Activated CD4-positive, alpha-beta T cell treated with anti-CD3 and anti-CD28 coated beads for 4 hours (primary cell): ENCODE measurements around the gene MCCC1.

ENCODE experiments used
- DNase-seq, 2 donors: peaks; one replicate each; pipeline ENCODE4 v3.0.0-alpha.2; 2020

Gene MCCC1

DNA sequence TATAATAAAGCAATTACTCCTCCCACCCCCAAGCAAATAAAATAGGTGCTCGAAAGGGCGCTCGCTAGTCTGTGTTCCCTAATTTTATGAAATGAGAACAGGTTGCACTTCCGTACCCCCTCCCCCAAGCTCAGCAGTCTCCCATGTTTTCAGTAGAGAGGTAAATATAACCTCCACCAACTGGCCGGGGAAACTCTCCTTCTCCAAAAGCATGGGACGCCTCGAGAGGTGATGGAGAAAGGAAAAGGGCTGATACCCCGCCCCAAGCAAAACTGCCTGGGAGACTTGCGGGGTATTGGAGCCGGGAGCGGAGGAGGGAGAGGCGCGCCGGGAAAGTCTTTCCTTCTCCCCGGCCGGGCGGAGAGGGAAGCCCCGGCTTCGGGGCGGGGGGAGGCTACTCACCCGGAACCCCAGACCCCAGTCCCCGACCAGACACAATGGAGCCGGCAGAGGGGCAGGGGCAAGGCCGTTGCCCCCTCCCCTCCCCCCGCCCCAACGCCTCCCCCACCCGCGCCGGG is 119.6 kb downstream of the MCCC1 start:
- DNase-seq, result peak in 1 of 2 donors; percentile 5

DNA sequence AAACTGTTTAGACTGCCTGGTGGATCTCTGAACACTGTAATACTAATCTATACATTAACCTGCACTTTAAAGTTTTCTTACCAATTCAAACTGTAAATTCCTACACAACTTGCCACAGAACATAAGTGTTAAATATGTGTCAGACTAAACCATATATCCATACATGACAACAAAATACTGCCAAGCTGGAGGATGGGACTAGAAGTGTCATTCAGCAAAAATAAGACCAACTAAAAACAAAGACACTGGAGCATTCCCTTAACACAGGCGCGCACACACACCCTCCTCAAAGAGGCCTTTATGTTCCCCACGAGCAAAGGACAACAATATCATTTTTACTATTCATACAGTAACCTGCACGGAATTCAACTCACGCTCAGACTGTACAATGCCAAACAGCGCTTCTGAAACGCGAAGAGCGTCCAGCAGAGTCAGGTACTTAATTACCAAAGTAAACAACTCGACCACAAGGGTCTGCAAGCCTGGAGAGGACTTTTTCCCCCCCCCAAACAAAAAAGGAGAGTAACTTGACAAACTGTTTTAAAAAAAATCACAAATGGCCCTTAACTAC is 120.1 kb downstream of the MCCC1 start:
- DNase-seq, result no peak

DNA sequence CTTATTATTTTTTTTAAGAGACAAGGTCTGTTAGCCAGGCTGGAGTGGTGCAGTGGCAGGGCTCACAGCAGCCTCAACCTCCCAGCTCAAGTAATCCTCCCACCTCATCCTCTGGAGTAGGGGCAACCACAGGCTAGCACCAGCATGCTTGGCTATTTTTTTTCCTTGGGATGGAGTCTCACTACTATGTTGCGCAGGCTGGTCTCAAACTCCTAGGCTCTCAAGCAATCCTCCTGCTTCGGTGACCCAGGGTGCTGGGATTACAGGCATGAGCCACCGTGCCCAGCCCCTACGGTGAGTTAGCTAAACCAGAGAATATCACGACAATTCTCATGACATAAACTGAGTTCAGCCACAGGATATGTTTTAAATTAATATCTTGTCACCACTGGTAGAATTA is 120.9 kb downstream of the MCCC1 start:
- no peak for DNase-seq

DNA sequence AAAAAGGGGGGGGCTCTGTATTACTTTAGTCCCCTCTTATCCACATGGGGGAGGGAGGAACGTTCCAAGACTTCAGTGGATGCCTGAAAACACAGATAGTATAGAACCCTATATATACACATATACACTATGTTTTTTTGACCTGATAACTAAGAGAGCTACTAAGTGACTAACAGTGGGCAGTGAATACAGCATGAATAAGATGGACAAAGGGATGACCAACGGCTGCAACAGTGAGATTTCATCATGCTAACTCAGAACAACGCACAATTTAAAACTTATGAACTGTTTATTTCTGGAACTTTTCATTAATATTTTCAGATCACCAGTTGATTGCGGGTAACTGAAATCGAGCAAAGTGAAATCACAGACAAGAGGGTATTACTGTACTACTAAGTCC is 126.2 kb downstream of the MCCC1 start:
- DNase-seq, result no peak

DNA sequence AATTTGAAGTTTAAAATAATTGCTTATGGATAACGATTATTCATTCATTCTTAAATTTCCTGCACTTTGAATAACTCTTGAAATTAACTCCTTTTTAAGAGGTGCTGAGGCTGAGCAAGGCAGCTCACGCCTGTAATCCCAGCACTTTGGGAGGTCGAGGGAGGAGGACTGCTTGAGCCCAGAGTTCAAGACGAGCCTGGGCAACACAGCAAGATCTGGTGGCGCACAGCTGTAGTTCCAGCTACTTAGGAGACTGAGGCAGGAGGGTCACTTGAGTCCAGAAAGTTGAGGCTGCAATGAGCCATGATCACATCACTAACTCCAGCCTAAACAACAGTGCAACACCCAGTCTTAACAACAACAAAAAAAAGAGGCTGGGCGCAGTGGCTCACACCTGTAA is 126.9 kb downstream of the MCCC1 start:
- DNase-seq, result no peak

DNA sequence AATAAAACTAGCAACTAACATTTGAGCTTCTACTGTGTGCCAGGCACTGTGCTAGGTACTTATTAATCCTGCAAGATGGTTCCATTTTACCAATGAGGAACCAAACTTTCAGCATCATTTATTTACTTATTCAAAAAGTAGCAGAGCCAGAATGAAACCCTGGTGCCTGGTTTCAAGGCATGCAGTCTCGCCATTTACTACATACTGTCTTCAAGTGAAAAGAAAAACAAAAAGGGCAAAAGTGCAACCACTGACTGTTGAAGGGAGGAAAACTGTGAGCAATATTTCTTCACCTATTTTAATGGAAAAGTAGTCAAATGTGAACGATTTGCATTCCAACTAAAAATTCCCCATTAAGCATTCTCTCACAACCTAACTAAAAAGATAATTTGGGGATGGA is 127.7 kb downstream of the MCCC1 start:
- no peak for DNase-seq

DNA sequence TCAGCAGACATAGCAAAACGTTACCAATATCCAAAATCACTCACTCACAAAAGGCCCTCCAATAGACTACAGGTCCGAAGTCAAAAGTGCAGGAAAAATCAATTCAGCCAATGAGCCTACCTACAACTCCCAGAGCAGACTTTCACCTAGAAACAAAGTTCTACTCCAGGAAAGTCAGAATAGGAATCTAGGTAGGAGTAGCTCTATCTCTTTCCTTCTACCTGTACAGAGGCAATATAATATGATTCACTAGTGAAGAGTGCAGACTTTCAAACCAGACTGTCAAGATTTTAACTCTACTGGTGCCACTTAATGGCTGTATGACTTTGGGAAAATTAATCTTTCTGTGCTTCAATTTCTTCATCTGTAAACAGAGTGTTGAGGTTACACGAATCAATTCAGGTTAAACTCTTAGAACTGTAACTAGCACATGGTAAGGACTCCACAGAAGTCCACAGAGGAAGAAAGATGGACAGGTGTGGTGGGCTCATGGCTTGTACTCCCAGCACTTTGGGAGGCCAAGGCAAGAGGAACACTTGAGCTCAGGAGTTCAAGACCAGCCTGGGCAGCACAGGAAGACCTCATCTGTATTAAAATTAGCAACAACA is 128.4 kb downstream of the MCCC1 start:
- DNase-seq, result no peak

DNA sequence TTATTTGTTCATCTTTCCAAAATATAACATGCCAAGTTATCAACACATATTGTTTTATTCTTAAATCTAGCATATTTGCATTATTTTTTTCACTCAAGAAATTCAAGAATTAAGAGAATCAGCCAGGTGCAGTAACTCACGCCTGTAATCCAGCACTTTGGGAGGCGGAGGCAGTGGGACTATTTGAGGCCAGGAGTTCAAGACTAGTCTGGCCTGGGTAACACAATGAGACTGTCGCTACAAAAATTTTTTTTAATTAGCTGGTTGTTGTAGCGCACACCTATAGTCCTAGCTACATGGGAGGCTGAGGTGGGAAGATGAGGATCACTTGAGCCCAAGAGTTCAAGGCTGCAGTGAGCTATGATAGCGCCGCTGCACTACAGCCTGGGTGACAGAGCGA is 129.4 kb downstream of the MCCC1 start:
- no peak for DNase-seq

DNA sequence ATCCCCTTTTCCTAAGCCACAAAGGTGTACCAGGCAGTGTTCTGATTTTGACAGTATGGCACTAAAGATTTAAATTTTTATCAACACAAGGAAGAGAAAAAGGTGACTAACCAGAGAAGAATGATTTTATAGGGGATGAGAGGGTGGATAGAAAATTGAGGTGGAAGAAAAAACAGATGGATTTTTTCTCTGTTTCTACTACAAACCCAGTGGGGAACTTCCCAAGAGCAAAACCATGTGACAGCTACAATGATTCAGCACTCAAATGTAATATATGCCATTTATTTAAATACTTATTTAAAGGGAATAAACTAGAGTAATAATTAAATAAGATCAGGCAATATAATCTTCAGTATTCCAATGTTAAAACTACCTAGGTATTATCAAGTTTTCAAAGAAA is 130.0 kb downstream of the MCCC1 start:
- no peak for DNase-seq

DNA sequence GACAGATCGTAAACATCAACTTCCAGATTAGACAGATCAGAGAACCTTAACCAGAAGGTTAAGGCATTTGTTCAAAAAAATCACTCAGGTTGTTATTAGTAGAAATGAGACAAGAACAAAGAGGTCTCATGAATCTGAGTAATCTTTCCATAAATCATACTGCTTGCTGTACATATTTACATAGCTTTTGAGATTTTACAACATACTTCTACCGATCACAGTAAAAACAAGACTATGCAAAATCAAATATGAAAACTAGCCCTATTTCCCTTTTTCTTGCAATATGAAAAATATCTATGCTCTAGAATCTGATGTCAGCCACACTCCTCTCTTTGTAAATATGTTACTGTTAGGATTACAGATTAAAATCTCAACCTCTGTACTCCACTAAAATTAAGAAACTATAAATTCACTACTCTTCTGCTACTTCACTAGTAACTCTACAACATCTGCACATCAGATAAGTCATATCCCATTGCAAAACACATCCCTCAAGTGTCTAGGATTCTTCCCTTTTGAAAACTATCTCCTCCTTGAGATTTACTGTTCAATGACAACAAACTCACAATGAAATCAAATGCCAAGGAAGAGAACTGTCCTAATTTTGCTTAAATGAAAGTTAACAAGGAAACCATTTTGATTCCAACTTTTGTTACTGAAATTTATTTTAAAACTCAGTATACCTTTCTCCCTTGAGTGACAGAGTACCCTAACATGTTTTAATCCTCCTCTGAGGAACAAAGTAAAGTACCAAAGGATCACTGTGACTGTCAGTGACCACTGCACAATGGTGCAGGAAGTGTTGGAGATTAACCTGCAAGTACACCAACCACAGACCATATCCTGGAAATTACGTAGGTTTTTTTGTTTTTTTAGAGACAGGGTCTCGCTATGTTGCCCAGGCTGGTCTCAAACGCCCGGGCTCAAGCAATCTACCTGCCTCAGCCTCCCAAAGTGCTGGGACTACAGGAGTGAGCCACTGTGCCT is 131.8 kb downstream of the MCCC1 start:
- no peak for DNase-seq

DNA sequence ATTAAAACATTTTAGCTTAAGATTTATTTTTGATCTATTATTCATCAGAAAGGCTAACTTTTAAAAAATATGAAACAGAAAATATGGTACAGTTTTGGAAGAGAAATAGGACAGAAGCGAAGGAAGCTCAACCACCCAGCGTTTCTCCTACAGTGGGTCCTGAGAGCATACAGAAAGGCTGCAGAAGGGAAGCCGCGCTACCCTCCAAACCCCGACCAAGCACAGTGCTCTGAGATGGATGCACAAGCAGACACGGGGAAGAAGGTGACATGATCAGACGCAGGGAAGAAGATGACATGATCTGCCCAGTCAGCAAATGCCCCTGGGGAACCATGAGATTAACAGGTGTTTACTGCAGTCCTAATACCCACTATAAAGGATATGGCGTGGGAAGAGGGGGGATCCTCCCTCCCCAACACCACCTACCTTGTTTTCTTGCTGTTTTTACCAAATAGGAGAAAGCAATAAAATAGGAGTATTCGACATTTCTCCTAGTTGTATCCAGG is 133.4 kb downstream of the MCCC1 start:
- no peak for DNase-seq
